HCT116 (cell line): ENCODE measurements around the gene MISP3. TPM values are rescaled to one million over a fixed set of nuclear protein-coding genes. Genes with fewer than 3 reads are reported as not detected.

Experiments used
- ATAC-seq: fragments of 200-7000 bp; cut with Tn5 transposase; 2 replicates; pipeline ENCODE4 v1.9.1; 2020; ENCODE audit warnings: mild to moderate bottlenecking, moderate library complexity
- BruUV-seq: library from RNA; stranded (reverse); fragments of 400-500 nt; replicated peaks from 2 replicates; lab custom pipeline; 2021; lab: Mats Ljungman, UMichigan
- CTCF ChIA-PET: fragments of 300-600 bp; sonication (Branson Sonifier 250); formaldehyde crosslinking; loops from one replicate; lab custom pipeline; 2021; ENCODE audit warnings: antibody characterized with exemption; lab: Charles Lee
- POLR2A ChIA-PET: fragments of 300-600, 350-600 bp; sonication (Branson Sonifier 250); formaldehyde crosslinking; loops from one replicate; lab custom pipeline; 2021; ENCODE audit warnings: antibody characterized with exemption; lab: Charles Lee
- RAD21 ChIA-PET, 2 experiments: fragments of 300-600 bp; sonication (Branson Sonifier 250); formaldehyde crosslinking; loops; one replicate each; lab custom pipeline; 2023; ENCODE audit warnings: low total read pairs in 2 of 2; ENCODE audit not compliant: uncharacterized antibody in 2 of 2, unreplicated experiment in 2 of 2, low non-redundant PET in 1 of 2; lab: Charles Lee
- DNase-seq: peaks from one replicate; pipeline ENCODE4 v3.0.0-alpha.2; 2010; ENCODE audit warnings: low read depth, low spot score
- H2AFZ ChIP-seq: fragments of 200-600 bp; shearing (Covaris generic), sonication (generic); 2 replicates; pipeline ENCODE4 v1.6.1; 2017; ENCODE audit warnings: low read depth, mixed run types, mixed read lengths, antibody characterized with exemption, low read length; ENCODE audit not compliant: poor library complexity, severe bottlenecking
- H3K27ac ChIP-seq: 2 replicates; pipeline ENCODE4 v1.5.1; 2012; ENCODE audit warnings: low read depth, low read length
- H3K27me3 ChIP-seq: fragments of 200-600 bp; sonication (generic); 2 replicates; pipeline ENCODE4 v1.6.1; 2016; ENCODE audit warnings: mixed run types, low read length, mixed read lengths; ENCODE audit not compliant: insufficient read depth
- H3K36me3 ChIP-seq, 2 experiments: fragments of 200-500 bp in 1 of 2; fragments of 200-600 bp in 1 of 2; sonication (Bioruptor generic) in 1 of 2; sonication (generic) in 1 of 2; 2 replicates each; pipeline versions ENCODE4 v1.5.1 to v1.6.1; 2014 to 2016; ENCODE audit warnings: low read length in 2 of 2, inconsistent platforms in 1 of 2, mixed read lengths in 1 of 2, mixed run types in 1 of 2; ENCODE audit not compliant: insufficient read depth in 2 of 2, control insufficient read depth in 1 of 2
- H3K4me1 ChIP-seq, 2 experiments: fragments of 200-600 bp in 1 of 2; sonication (generic) in 1 of 2; 2 replicates each; pipeline versions ENCODE4 v1.5.1 to v1.6.1; 2012 to 2017; ENCODE audit warnings: low read length in 2 of 2, inconsistent platforms in 1 of 2, mild to moderate bottlenecking in 1 of 2, mixed read lengths in 1 of 2, mixed run types in 1 of 2, moderate library complexity in 1 of 2; ENCODE audit not compliant: insufficient read depth in 2 of 2, control insufficient read depth in 1 of 2
- H3K4me2 ChIP-seq: fragments of 200-600 bp; sonication (generic); 2 replicates; pipeline ENCODE4 v1.6.1; 2017; ENCODE audit warnings: mixed run types, low read length, mixed read lengths
- H3K4me3 ChIP-seq, 2 experiments: fragments of 200-600 bp in 1 of 2; sonication (generic) in 1 of 2; replicated peaks in 1 of 2; 2 replicates each; pipeline ENCODE4 v1.5.1; 2011 to 2016; ENCODE audit warnings: low read length in 2 of 2, control low read depth in 1 of 2, low read depth in 1 of 2, mild to moderate bottlenecking in 1 of 2, mixed read lengths in 1 of 2, mixed run types in 1 of 2
- H3K79me2 ChIP-seq: fragments of 200-600 bp; sonication (generic); 2 replicates; pipeline ENCODE4 v1.6.1; 2017; ENCODE audit warnings: mild to moderate bottlenecking, mixed run types, low read length, moderate library complexity, mixed read lengths; ENCODE audit not compliant: insufficient read depth
- H3K9ac ChIP-seq: fragments of 200-600 bp; sonication (generic); 2 replicates; pipeline ENCODE4 v1.6.1; 2016; ENCODE audit warnings: low read length, mixed read lengths
- H3K9me2 ChIP-seq: fragments of 200-600 bp; sonication (generic), shearing (Covaris generic); 2 replicates; pipeline ENCODE4 v1.6.1; 2017; ENCODE audit warnings: mixed run types, mild to moderate bottlenecking, moderate library complexity; ENCODE audit not compliant: insufficient read depth
- H3K9me3 ChIP-seq, 2 experiments: fragments of 200-500 bp in 1 of 2; fragments of 200-600 bp in 1 of 2; sonication (Bioruptor generic) in 1 of 2; sonication (generic) in 1 of 2; 2 replicates each; pipeline ENCODE4 v1.6.1; 2014 to 2017; ENCODE audit warnings: low read length in 2 of 2, mixed read lengths in 2 of 2, inconsistent platforms in 1 of 2, low read depth in 1 of 2, mild to moderate bottlenecking in 1 of 2, mixed run types in 1 of 2, moderate library complexity in 1 of 2; ENCODE audit not compliant: control insufficient read depth in 1 of 2, insufficient read depth in 1 of 2
- H4K20me1 ChIP-seq: fragments of 200-600 bp; sonication (generic), shearing (Covaris generic); 2 replicates; pipeline ENCODE4 v1.6.1; 2017; ENCODE audit warnings: mixed run types, mild to moderate bottlenecking, moderate library complexity; ENCODE audit not compliant: insufficient read depth
- EGR1 ChIP-seq: IDR thresholded peaks from 2 replicates; pipeline ENCODE4 v1.6.1; 2012; ENCODE audit warnings: low read depth
- ELF1 ChIP-seq: IDR thresholded peaks from 2 replicates; pipeline ENCODE4 v1.6.1; 2012; ENCODE audit warnings: low read depth, borderline replicate concordance
- EZH2 ChIP-seq: fragments of 200-600 bp; sonication (generic); IDR thresholded peaks from 2 replicates; pipeline ENCODE4 v1.6.1; 2017; ENCODE audit warnings: antibody characterized with exemption, mixed run types
- EZH2phosphoT487 ChIP-seq: fragments of 200-600 bp; IDR thresholded peaks from 2 replicates; pipeline ENCODE4 v1.6.1; 2018; ENCODE audit warnings: antibody characterized with exemption, borderline replicate concordance
- FOSL1 ChIP-seq: IDR thresholded peaks from 2 replicates; pipeline ENCODE4 v1.6.1; 2012; ENCODE audit warnings: low read depth
- JUND ChIP-seq: IDR thresholded peaks from 2 replicates; pipeline ENCODE4 v1.6.1; 2012
- POLR2AphosphoS5 ChIP-seq: IDR thresholded peaks from 2 replicates; pipeline ENCODE4 v1.6.1; 2011; ENCODE audit warnings: mild to moderate bottlenecking, low read depth, low read length, moderate library complexity
- SIN3A ChIP-seq: IDR thresholded peaks from 2 replicates; pipeline ENCODE4 v1.6.1; 2012; ENCODE audit warnings: low read depth
- SP1 ChIP-seq: IDR thresholded peaks from 2 replicates; pipeline ENCODE4 v1.6.1; 2012; ENCODE audit warnings: low read depth
- SRF ChIP-seq: IDR thresholded peaks from 2 replicates; pipeline ENCODE4 v1.6.1; 2012; ENCODE audit warnings: low read depth
- TCF7L2 ChIP-seq: IDR thresholded peaks from 2 replicates; pipeline ENCODE4 v1.7.0; 2011; ENCODE audit warnings: borderline replicate concordance, inconsistent platforms; ENCODE audit not compliant: insufficient read depth, insufficient read length; ENCODE audit errors: extremely low read depth
- YY1 ChIP-seq: IDR thresholded peaks from 2 replicates; pipeline ENCODE4 v1.6.1; 2011; ENCODE audit warnings: low read length, low read depth, moderate library complexity, mild to moderate bottlenecking; ENCODE audit not compliant: insufficient replicate concordance; ENCODE audit errors: extremely low read depth
- intact Hi-C: fragments of 100-400 bp; cut with micrococcal nuclease; formaldehyde crosslinking; loops from 2 replicates; pipeline ENCODE4 v1.10.0; 2022
- total RNA-seq: library from RNA; stranded (reverse); gene quantifications from one replicate; pipeline ENCODE4 v1.2.1, GENCODE V29; 2021; ENCODE audit not compliant: unreplicated experiment
- TF ChIP-seq, protein P1 (sequence below): IDR thresholded peaks from 2 replicates; pipeline ENCODE4 v1.6.1; 2012

MISP3 gene
- total RNA-seq, 1 experiment from 2014 or later: 5.2 TPM

DNA sequence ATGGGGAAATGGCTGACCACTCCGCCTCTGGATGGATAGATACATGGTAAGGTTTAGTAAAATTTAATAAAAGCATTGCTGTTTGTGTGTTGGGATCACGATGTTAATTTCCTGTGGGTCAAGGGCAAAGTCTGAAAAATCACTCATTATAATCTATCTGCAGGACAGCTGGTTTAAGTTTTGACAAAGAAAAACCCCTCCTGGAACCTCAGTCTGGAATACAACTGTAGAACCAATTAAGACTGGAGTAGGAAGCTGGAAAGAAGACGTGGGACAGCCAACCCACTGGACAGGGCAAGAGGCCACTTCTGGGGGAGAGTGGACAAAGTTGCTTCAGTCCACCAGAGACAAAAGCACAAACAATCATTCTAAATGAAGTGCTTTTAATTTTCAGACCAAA is 46.6 kb downstream of the MISP3 start:
- Histone ChIP-seq H4K20me1 (no peaks in the 10 kb centered on the region), H3K4me2 (peak overlapping the region; percentile 89), H3K79me2 (peaks cover 10% of the 10 kb centered on the region; the same call in 1 of the 2 replicates), H2AFZ (no peak overlapping the region), H3K4me1 (peaks cover 24 to 29% of the 10 kb centered on the region in 2 experiments), H3K36me3 (peaks cover 3 to 6% of the 10 kb centered on the region in 2 experiments; a peak in 2 of 4 replicates), H3K9ac (0 out of 2 replicates have a peak overlapping the region, but pooled peaks have one; percentile 61), H3K9me2 (no peaks in the 10 kb centered on the region), H3K4me3 (no peak overlapping the region; a peak in 1 of 4 replicates), H3K27me3 (no peaks in the 10 kb centered on the region), H3K9me3 (no peaks in the 10 kb centered on the region), H3K27ac (peak overlapping the region; percentile 82)
- CTCF ChIA-PET: no interaction called here
- TSS peak; percentile 66 for BruUV-seq
- intact Hi-C loops: no loop called here
- POLR2A ChIA-PET: no interaction called here
- DNase-seq (no peak), ATAC-seq (no peak)
- RAD21 ChIA-PET: no interaction called here
- TF ChIP-seq ELF1 (no peak), SP1 (no peak)

GRCh38 chr19:14119644-14120496 is 47.3 kb downstream of the MISP3 start:
- intact Hi-C loops: no loop called here
- CTCF ChIA-PET: no interaction called here
- H3K27ac ChIP-seq: peak overlapping the region; percentile 6; the same call in 1 of the 2 replicates

More at GRCh38 chr19:14119644-14120496, 47.3 kb downstream of the MISP3 start:
- H3K79me2 ChIP-seq: peaks cover 10% of the 10 kb centered on the region; the same call in 1 of the 2 replicates
- H3K4me3 ChIP-seq: no peak overlapping the region
- TF ChIP-seq EGR1 (no peak), YY1 (no peak), POLR2AphosphoS5 (no peak), JUND (no peak), FOSL1 (no peak), TCF7L2 (no peak), ELF1 (no peak), SIN3A (no peak), EZH2phosphoT487 (no peak), SRF (no peak), EZH2 (no peak)
- TF ChIP-seq, protein P1, sequence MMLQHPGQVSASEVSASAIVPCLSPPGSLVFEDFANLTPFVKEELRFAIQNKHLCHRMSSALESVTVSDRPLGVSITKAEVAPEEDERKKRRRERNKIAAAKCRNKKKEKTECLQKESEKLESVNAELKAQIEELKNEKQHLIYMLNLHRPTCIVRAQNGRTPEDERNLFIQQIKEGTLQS: no peak
- DNase-seq (no peak), ATAC-seq (no peak)
- H3K9me3 ChIP-seq: no peaks in the 10 kb centered on the region
- peaks cover 9 to 12% of the 10 kb centered on the region in 2 experiments for H3K36me3 ChIP-seq
- ChIA-PET RAD21 (no interaction called here), POLR2A (no interaction called here)
- H3K9ac ChIP-seq: no peak overlapping the region
- peaks cover 17 to 22% of the 10 kb centered on the region in 2 experiments for H3K4me1 ChIP-seq
- H3K4me2 ChIP-seq: no peak overlapping the region
- no peak overlapping the region for H2AFZ ChIP-seq
- no peaks in the 10 kb centered on the region for H4K20me1 ChIP-seq
- no peaks in the 10 kb centered on the region for H3K9me2 ChIP-seq
- H3K27me3 ChIP-seq: no peaks in the 10 kb centered on the region
- BruUV-seq: no TSS peak
